ENCODE results near the gene PLB1. TPM values are rescaled to one million over a fixed set of nuclear protein-coding genes. Genes with fewer than 3 reads are reported as not detected.

Gene PLB1
- total RNA-seq, 1 experiment from 2014 or later: 0.40 TPM

DNA sequence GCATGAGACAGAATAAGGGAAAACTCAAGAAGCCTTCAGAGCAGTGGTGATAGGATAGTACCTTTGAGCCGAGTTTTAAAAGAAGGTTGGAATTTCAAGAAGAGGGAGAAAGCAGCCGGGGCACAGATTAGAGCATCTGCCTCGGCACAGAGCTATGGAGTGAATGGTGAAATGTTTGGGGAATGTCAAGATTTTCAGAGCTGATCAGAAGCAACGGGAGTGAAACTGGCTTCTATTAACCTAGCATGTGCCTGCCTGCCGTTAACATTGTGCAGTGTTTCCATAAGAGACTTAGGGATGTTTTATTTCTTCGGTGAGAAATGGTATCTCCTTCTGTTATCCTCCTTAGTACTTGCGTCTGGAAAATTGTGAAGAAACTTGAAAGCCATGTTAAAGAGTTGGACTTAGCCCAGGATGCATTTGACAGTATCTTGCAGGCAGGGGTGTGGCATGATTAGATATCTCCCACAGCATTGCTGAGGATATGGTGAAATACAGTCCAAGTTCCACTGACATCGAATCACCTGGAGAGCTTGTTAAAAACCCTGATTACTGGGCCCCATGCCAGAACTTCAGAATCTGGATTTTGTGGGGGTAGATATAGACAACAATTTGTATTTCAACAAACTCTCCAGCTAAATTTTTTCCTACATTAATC, 158.9 kb downstream of the PLB1 start:
- no TSS peak for BruUV-seq (replicated peaks)
- no peak overlapping the region for H3K9ac ChIP-seq (ENCODE audit: low read length)
- TF ChIP-seq EZH2phosphoT487 (IDR thresholded peaks at IDR 0.05; ENCODE audit: borderline replicate concordance, low read length): no peak
- TF ChIP-seq, protein P1, sequence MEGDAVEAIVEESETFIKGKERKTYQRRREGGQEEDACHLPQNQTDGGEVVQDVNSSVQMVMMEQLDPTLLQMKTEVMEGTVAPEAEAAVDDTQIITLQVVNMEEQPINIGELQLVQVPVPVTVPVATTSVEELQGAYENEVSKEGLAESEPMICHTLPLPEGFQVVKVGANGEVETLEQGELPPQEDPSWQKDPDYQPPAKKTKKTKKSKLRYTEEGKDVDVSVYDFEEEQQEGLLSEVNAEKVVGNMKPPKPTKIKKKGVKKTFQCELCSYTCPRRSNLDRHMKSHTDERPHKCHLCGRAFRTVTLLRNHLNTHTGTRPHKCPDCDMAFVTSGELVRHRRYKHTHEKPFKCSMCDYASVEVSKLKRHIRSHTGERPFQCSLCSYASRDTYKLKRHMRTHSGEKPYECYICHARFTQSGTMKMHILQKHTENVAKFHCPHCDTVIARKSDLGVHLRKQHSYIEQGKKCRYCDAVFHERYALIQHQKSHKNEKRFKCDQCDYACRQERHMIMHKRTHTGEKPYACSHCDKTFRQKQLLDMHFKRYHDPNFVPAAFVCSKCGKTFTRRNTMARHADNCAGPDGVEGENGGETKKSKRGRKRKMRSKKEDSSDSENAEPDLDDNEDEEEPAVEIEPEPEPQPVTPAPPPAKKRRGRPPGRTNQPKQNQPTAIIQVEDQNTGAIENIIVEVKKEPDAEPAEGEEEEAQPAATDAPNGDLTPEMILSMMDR (conservative IDR thresholded peaks at IDR 0.05; ENCODE audit: low read depth, low read length): no peak
- TF ChIP-seq EZH2 (IDR thresholded peaks at IDR 0.05; ENCODE audit: low read length, unreplicated experiment): no peak

DNA sequence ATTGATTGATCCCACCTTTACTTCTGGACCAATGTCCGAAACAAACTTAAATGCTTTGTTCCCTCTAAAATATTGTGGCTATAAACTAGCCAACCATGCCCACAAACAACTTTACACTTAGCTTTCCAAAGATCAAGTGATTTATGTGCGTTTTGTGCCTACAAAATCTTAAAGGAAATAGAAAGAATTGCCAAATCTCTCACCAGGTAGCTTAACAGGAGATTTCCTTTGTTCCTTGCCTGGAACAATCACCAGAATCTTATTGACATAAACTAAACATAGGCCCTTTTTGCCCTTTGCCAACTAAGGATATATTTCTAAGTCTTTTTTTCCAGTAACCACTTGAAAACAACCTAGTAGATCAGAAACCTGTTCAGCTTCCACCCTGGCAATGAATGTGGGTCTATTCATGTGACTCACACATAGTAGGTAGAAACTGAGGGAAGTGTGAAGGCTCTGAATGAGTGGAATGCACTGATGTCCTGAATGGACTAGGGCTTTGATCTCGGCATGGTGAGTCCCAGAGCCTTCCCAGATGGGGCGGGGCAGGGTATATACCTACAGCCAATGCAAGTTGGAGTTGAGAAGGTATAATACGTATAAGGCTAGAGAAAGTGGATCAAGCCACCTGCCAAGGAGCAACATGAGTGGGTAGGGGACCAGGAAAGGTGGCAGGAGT, 161.2 kb downstream of the PLB1 start:
- Histone ChIP-seq H3K4me1 (ENCODE audit: insufficient read depth, low read length) (peaks cover 51% of the 10 kb centered on the region), H3K4me2 (ENCODE audit: low read length) (no peak overlapping the region), H3F3A (ENCODE audit: low read length, unreplicated experiment) (peaks cover 10% of the 10 kb centered on the region), H2AFZ (ENCODE audit: low read length) (no peak overlapping the region), H3K36me3 (ENCODE audit: low read depth, low read length) (no peaks in the 10 kb centered on the region), H3K27ac (ENCODE audit: low read length) (0 out of 2 replicates have a peak overlapping the region, but pooled peaks have one; percentile 5), H3K9ac (ENCODE audit: low read length) (no peak overlapping the region), H4K20me1 (ENCODE audit: low read length) (no peaks in the 10 kb centered on the region), H3K79me2 (ENCODE audit: low read length) (no peaks in the 10 kb centered on the region), H3K27me3 (ENCODE audit: low read length) (no peaks in the 10 kb centered on the region), H3K9me3 (ENCODE audit: low read length) (no peaks in the 10 kb centered on the region), H3K4me3 (ENCODE audit: low read length) (no peak overlapping the region), H3K9me2 (replicated peaks; ENCODE audit: low read length) (no peaks in the 10 kb centered on the region)
- TF ChIP-seq EZH2 (IDR thresholded peaks at IDR 0.05; ENCODE audit: low read length, unreplicated experiment): no peak
- TF ChIP-seq, protein P1 (conservative IDR thresholded peaks at IDR 0.05; ENCODE audit: low read depth, low read length): no peak
- no peak for TF ChIP-seq EZH2phosphoT487 (IDR thresholded peaks at IDR 0.05; ENCODE audit: borderline replicate concordance, low read length)
- intact Hi-C loops (cut with micrococcal nuclease): no loop called here
- POLR2A ChIA-PET (ENCODE audit: unreplicated experiment): interaction anchor here (0.6 kb wide), 1 partner anchor 23 kb away, joined by 6 read pairs; no protein-coding TSS in a partner anchor
- CTCF ChIA-PET: no interaction called here
- DNase-seq (peak; percentile 42), ATAC-seq (no peak)
- BruUV-seq (replicated peaks): no TSS peak

More for the DNA sequence above, 158.9 kb downstream of the PLB1 start:
- DNase-seq (peak; percentile 55), ATAC-seq (no peak)
- no peak overlapping the region for H3K27ac ChIP-seq (ENCODE audit: low read length)
- no peak overlapping the region for H3K4me3 ChIP-seq (ENCODE audit: low read length)
- H4K20me1 ChIP-seq (ENCODE audit: low read length): no peaks in the 10 kb centered on the region
- H3K9me3 ChIP-seq (ENCODE audit: low read length): no peaks in the 10 kb centered on the region
- intact Hi-C loops (cut with micrococcal nuclease): no loop called here
- H3F3A ChIP-seq (ENCODE audit: low read length, unreplicated experiment): peaks cover 5% of the 10 kb centered on the region
- no peaks in the 10 kb centered on the region for H3K9me2 ChIP-seq (replicated peaks; ENCODE audit: low read length)
- H3K79me2 ChIP-seq (ENCODE audit: low read length): no peaks in the 10 kb centered on the region
- no peak overlapping the region for H2AFZ ChIP-seq (ENCODE audit: low read length)
- H3K27me3 ChIP-seq (ENCODE audit: low read length): no peaks in the 10 kb centered on the region
- ChIA-PET CTCF (no interaction called here), POLR2A (ENCODE audit: unreplicated experiment) (no interaction called here)
- peaks cover 45% of the 10 kb centered on the region for H3K4me1 ChIP-seq (ENCODE audit: insufficient read depth, low read length)
- H3K4me2 ChIP-seq (ENCODE audit: low read length): 0 out of 2 replicates have a peak overlapping the region, but pooled peaks have one; percentile 5
- no peaks in the 10 kb centered on the region for H3K36me3 ChIP-seq (ENCODE audit: low read depth, low read length)
